Transverse colon (tissue), 4 donors: ENCODE results near the gene SCN9A. TPM values are rescaled to one million over a fixed set of nuclear protein-coding genes. Genes with fewer than 3 reads are reported as not detected.

Experiments
- DNase-seq: peaks from one replicate; pipeline ENCODE4 v3.0.0-alpha.2; 2019
- H3K27ac ChIP-seq, 4 donors: fragments of 200-600 bp; sonication (generic); 2 replicates each; pipeline ENCODE4 v1.5.1; 2016 to 2018; ENCODE audit warnings: inconsistent platforms in 4 of 4
- H3K27me3 ChIP-seq: fragments of 200-600 bp; sonication (generic); 2 replicates; pipeline ENCODE4 v1.5.1; 2017; ENCODE audit warnings: inconsistent platforms
- H3K36me3 ChIP-seq, 4 donors: fragments of 200-600 bp; sonication (generic); 2 replicates each; pipeline ENCODE4 v1.5.1; 2017 to 2019; ENCODE audit warnings: inconsistent platforms in 4 of 4
- H3K4me1 ChIP-seq, 4 donors: fragments of 200-600 bp; sonication (generic); 2 replicates each; pipeline ENCODE4 v1.5.1; 2017 to 2020; ENCODE audit warnings: inconsistent platforms in 4 of 4
- H3K4me3 ChIP-seq, 4 donors: fragments of 200-600 bp; sonication (generic); 1 replicate in 1 of 4; 2 replicates in 3 of 4; pipeline versions ENCODE4 v1.5.1 to v1.6.1; 2017 to 2019; ENCODE audit warnings: inconsistent platforms in 4 of 4
- H3K9me3 ChIP-seq, 2 donors: fragments of 200-600 bp; sonication (generic); 2 replicates each; pipeline ENCODE4 v1.5.1; 2017 to 2019; ENCODE audit warnings: inconsistent platforms in 2 of 2
- CTCF ChIP-seq, 5 experiments: fragments of 200-600 bp in 3 of 5; fragments of 450-650 bp in 2 of 5; sonication (generic) in 3 of 5; IDR thresholded peaks; 1 replicate in 2 of 5; 2 replicates in 3 of 5; pipeline ENCODE4 v1.5.1; 2016 to 2017; ENCODE audit warnings: antibody characterized with exemption in 5 of 5, inconsistent platforms in 3 of 5, mild to moderate bottlenecking in 2 of 5, moderate library complexity in 1 of 5
- EP300 ChIP-seq: sonication (generic); formaldehyde crosslinking; IDR thresholded peaks from one replicate; pipeline ENCODE4 v1.6.1; 2017; ENCODE audit warnings: antibody characterized with exemption, low read depth
- POLR2A ChIP-seq: fragments of 450-650 bp; IDR thresholded peaks from one replicate; pipeline ENCODE4 v1.6.1; 2016; ENCODE audit warnings: antibody characterized with exemption, mild to moderate bottlenecking, moderate library complexity
- POLR2AphosphoS5 ChIP-seq, 3 donors: sonication (generic); formaldehyde crosslinking; IDR thresholded peaks; one replicate each; pipeline ENCODE4 v1.6.1; 2016; ENCODE audit warnings: antibody characterized with exemption in 3 of 3
- WGBS, 2 donors: methylation state at CpG; one replicate each; pipeline ENCODE4 v1.1.5; 2018; ENCODE audit warnings: low coverage in 1 of 2; 5-methylcytosine and 5-hydroxymethylcytosine counted together
- in situ Hi-C, 4 donors: fragments of 200-750 bp; cut with MboI; loops; one replicate each; pipeline versions ENCODE4 v1.15.0 to v1.15.1; 2017; ENCODE audit warnings: low sequenced_read_pairs in 3 of 4, low pct_ligation_motif_present in 1 of 4, low pct_unique_long_range_greater_than_20kb in 1 of 4
- intact Hi-C: fragments of 100-400 bp; cut with DNase I; formaldehyde crosslinking; loops from one replicate; pipeline ENCODE4 v1.15.1; 2023; ENCODE audit warnings: low total_unique reads
- total RNA-seq, 4 donors: library from RNA; depleted of rRNA; stranded (reverse); fragments of >200 nt; gene quantifications; one replicate each; pipeline ENCODE4 v1.1.0, GENCODE V29; 2016

Gene SCN9A
- total RNA-seq, 4 donors from 2014 or later: 13.1 to 35.8 (median 24.5) TPM

- Histone ChIP-seq H3K4me3 (no peak overlapping the region), H3K27ac (no peak overlapping the region), H3K9me3 (no peaks in the 10 kb centered on the region), H3K36me3 (no peaks in the 10 kb centered on the region), H3K4me1 (peaks cover 0 to 27% (median 4%) of the 10 kb centered on the region in 4 donors), H3K27me3 (no peaks in the 10 kb centered on the region)
- DNase-seq: no peak
- TF ChIP-seq EP300: no peak
- TF ChIP-seq CTCF (IDR thresholded peaks at IDR 0.05): no peak
- TF ChIP-seq POLR2A: no peak
- TF ChIP-seq POLR2AphosphoS5 (IDR thresholded peaks at IDR 0.05): no peak
- in situ Hi-C loops (no loop called here), intact Hi-C loops (no loop called here)
Observed at GRCh38 chr2:166373539-166373938, 2.2 kb downstream of the SCN9A start.

GRCh38 chr2:166373105-166373504 lies 2.6 kb downstream of the SCN9A start:
- no peaks in the 10 kb centered on the region for H3K27me3 ChIP-seq
- 35 to 52% methylated on average over 2 of the region's 2 CpGs for WGBS, 2 donors

GRCh38 chr2:166372046-166372445 lies 3.7 kb downstream of the SCN9A start:
- intact Hi-C loops (no loop called here), in situ Hi-C loops (no loop called here)
- H3K4me3 ChIP-seq: no peak overlapping the region
- H3K9me3 ChIP-seq: no peaks in the 10 kb centered on the region
- H3K27ac ChIP-seq: no peak overlapping the region
- no peaks in the 10 kb centered on the region for H3K36me3 ChIP-seq
- H3K27me3 ChIP-seq: no peaks in the 10 kb centered on the region
- WGBS, 2 donors: 50 to 56% methylated on average over 2 of the region's 2 CpGs
- no peak for TF ChIP-seq EP300
- TF ChIP-seq POLR2AphosphoS5 (IDR thresholded peaks at IDR 0.05): no peak
- no peak for TF ChIP-seq CTCF (IDR thresholded peaks at IDR 0.05)
- no peak for TF ChIP-seq POLR2A
- H3K4me1 ChIP-seq: peaks cover 0 to 27% (median 4%) of the 10 kb centered on the region in 4 donors
- no peak for DNase-seq

More at GRCh38 chr2:166373105-166373504, 2.6 kb downstream of the SCN9A start:
- in situ Hi-C loops: no loop called here
- intact Hi-C loops: no loop called here
- Histone ChIP-seq H3K36me3 (no peaks in the 10 kb centered on the region), H3K4me1 (peaks cover 0 to 27% (median 4%) of the 10 kb centered on the region in 4 donors), H3K27ac (no peak overlapping the region), H3K4me3 (no peak overlapping the region), H3K9me3 (no peaks in the 10 kb centered on the region)
- DNase-seq: no peak
- TF ChIP-seq CTCF (IDR thresholded peaks at IDR 0.05): no peak

GRCh38 chr2:166365803-166366420 lies 9.8 kb downstream of the SCN9A start:
- Histone ChIP-seq H3K27me3 (no peaks in the 10 kb centered on the region), H3K4me1 (peaks cover 0 to 2% (median 0%) of the 10 kb centered on the region in 4 donors), H3K36me3 (no peaks in the 10 kb centered on the region), H3K27ac (no peak overlapping the region), H3K9me3 (no peaks in the 10 kb centered on the region), H3K4me3 (no peak overlapping the region)
- TF ChIP-seq POLR2A (no peak), POLR2AphosphoS5 (IDR thresholded peaks at IDR 0.05) (no peak), CTCF (IDR thresholded peaks at IDR 0.05) (no peak), EP300 (no peak)
- intact Hi-C loops (no loop called here), in situ Hi-C loops (no loop called here)
- WGBS, 2 donors: 80 to 87% methylated on average over 5 to 6 of the region's 6 CpGs
- DNase-seq: no peak
